Measurements from ENCODE around the gene LAMTOR2.

DNA sequence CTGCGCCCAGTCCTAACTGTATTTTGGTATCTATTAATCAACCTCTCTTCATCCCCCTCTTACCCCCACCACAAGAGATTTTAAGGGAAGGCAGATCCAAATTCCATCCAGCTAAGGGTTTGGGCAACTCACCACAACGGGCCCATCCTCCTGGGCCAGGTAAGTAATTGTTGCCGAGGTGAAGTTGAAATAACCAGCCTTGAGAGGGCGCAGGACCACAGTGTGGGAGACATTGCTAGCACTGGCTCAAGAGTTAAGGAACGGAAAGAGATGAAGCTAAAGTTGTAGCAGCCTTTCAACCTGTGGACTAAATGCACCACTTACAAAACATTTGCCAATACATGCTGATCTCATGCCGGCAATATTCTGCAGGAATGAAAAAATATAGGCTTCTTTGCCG, 39.8 kb upstream of the LAMTOR2 start:
- no peak for TF ChIP-seq CTCF (IDR thresholded peaks at IDR 0.05; ENCODE audit: insufficient read depth, low read length, poor library complexity, severe bottlenecking)
- no peak for TF ChIP-seq EZH2phosphoT487 (conservative IDR thresholded peaks at IDR 0.05; ENCODE audit: low read length)

Data from SU-DHL-6 (cell line).